SU-DHL-6 (cell line): ENCODE results near the gene EPHX1.

ENCODE experiments used
- CTCF ChIP-seq: fragments of 200-600 bp; sonication (generic); IDR thresholded peaks from one replicate; pipeline ENCODE4 v1.5.1; 2017; ENCODE audit warnings: antibody characterized with exemption, mild to moderate bottlenecking, low read length, moderate library complexity; ENCODE audit not compliant: insufficient read depth, poor library complexity, severe bottlenecking
- EZH2phosphoT487 ChIP-seq: fragments of 200-600 bp; sonication (generic), shearing (Covaris generic); conservative IDR thresholded peaks from 2 replicates; pipeline ENCODE4 v1.6.1; 2018; ENCODE audit warnings: mild to moderate bottlenecking, antibody characterized with exemption, low read length, moderate library complexity, mixed read lengths

- TF ChIP-seq CTCF (no peak), EZH2phosphoT487 (no peak)
Observed at GRCh38 chr1:225875044-225875815, 65.3 kb downstream of the EPHX1 start.
